ENCODE results near the gene KMO. TPM values are rescaled to one million over a fixed set of nuclear protein-coding genes. Genes with fewer than 3 reads are reported as not detected.
A peak's percentile ranks its signal among the peaks of the same experiment; 100 is the strongest.

The KMO gene
- total RNA-seq, 1 experiment from 2014 or later = 0.07 TPM

GRCh38 chr1:241579434-241579833 is 47.3 kb downstream of the KMO start:
- TF ChIP-seq CTCF (conservative IDR thresholded peaks at IDR 0.05) (no peak), EZH2 (IDR thresholded peaks at IDR 0.05; ENCODE audit: low read depth) (no peak)
- CTCF ChIA-PET = no interaction called here
- POLR2A ChIA-PET (ENCODE audit: unreplicated experiment) = no interaction called here

GRCh38 chr1:241582921-241583321 is 50.7 kb downstream of the KMO start:
- H3K27ac ChIP-seq = no peak overlapping the region
- intact Hi-C loops (cut with micrococcal nuclease; ENCODE audit: unreplicated experiment) = no loop called here

More at GRCh38 chr1:241579434-241579833, 47.3 kb downstream of the KMO start:
- BruUV-seq (replicated peaks) = no TSS peak
- no peak overlapping the region for H2AFZ ChIP-seq
- H4K20me1 ChIP-seq (ENCODE audit: insufficient read depth) = no peaks in the 10 kb centered on the region
- H3K4me2 ChIP-seq = no peak overlapping the region
- H3K9me2 ChIP-seq (ENCODE audit: insufficient read depth) = no peaks in the 10 kb centered on the region
- H3K79me2 ChIP-seq (ENCODE audit: low read depth) = no peaks in the 10 kb centered on the region
- H3K36me3 ChIP-seq (ENCODE audit: low read depth) = no peaks in the 10 kb centered on the region
- H3F3A ChIP-seq (ENCODE audit: insufficient read depth, low read depth) = no peaks in the 10 kb centered on the region
- intact Hi-C loops (cut with micrococcal nuclease; ENCODE audit: unreplicated experiment) = no loop called here
- H3K4me3 ChIP-seq = no peak overlapping the region
- H3K4me1 ChIP-seq (replicated peaks; ENCODE audit: insufficient read depth) = no peaks in the 10 kb centered on the region
- H3K9me3 ChIP-seq (ENCODE audit: insufficient read depth, low read depth) = 0 out of 2 replicates have a peak, but pooled peaks cover 8% of the 10 kb centered on the region
- DNase-seq = no peak
- no peaks in the 10 kb centered on the region for H3K27me3 ChIP-seq (ENCODE audit: insufficient read depth, low read depth)
- H3K27ac ChIP-seq = no peak overlapping the region

GRCh38 chr1:241586905-241587512 is 54.8 kb downstream of the KMO start:
- BruUV-seq (replicated peaks) = no TSS peak
- Histone ChIP-seq H3K27ac (no peak overlapping the region), H3K9me3 (ENCODE audit: insufficient read depth, low read depth) (no peaks in the 10 kb centered on the region), H3K27me3 (ENCODE audit: insufficient read depth, low read depth) (no peaks in the 10 kb centered on the region), H3K4me2 (no peak overlapping the region), H3K9me2 (ENCODE audit: insufficient read depth) (no peaks in the 10 kb centered on the region), H3K79me2 (ENCODE audit: low read depth) (no peaks in the 10 kb centered on the region), H4K20me1 (ENCODE audit: insufficient read depth) (no peaks in the 10 kb centered on the region), H3K36me3 (ENCODE audit: low read depth) (no peaks in the 10 kb centered on the region), H3K4me3 (no peak overlapping the region), H3K4me1 (replicated peaks; ENCODE audit: insufficient read depth) (peaks cover 16% of the 10 kb centered on the region), H3F3A (ENCODE audit: insufficient read depth, low read depth) (peaks cover 18% of the 10 kb centered on the region), H2AFZ (no peak overlapping the region)
- POLR2A ChIA-PET (ENCODE audit: unreplicated experiment) = no interaction called here
- CTCF ChIA-PET = no interaction called here
- no peak for DNase-seq
- intact Hi-C loops (cut with micrococcal nuclease; ENCODE audit: unreplicated experiment) = no loop called here
- TF ChIP-seq CTCF (conservative IDR thresholded peaks at IDR 0.05) = no peak
- no peak for TF ChIP-seq EZH2 (IDR thresholded peaks at IDR 0.05; ENCODE audit: low read depth)

More at GRCh38 chr1:241582921-241583321, 50.7 kb downstream of the KMO start:
- Histone ChIP-seq H3K9me2 (ENCODE audit: insufficient read depth) (no peaks in the 10 kb centered on the region), H2AFZ (no peak overlapping the region), H4K20me1 (ENCODE audit: insufficient read depth) (no peaks in the 10 kb centered on the region), H3K36me3 (ENCODE audit: low read depth) (no peaks in the 10 kb centered on the region), H3K4me3 (no peak overlapping the region), H3K4me1 (replicated peaks; ENCODE audit: insufficient read depth) (no peaks in the 10 kb centered on the region), H3K27me3 (ENCODE audit: insufficient read depth, low read depth) (no peaks in the 10 kb centered on the region), H3K9me3 (ENCODE audit: insufficient read depth, low read depth) (no peaks in the 10 kb centered on the region), H3K4me2 (no peak overlapping the region), H3K79me2 (ENCODE audit: low read depth) (no peaks in the 10 kb centered on the region), H3F3A (ENCODE audit: insufficient read depth, low read depth) (no peaks in the 10 kb centered on the region)
- POLR2A ChIA-PET (ENCODE audit: unreplicated experiment) = no interaction called here
- TF ChIP-seq EZH2 (IDR thresholded peaks at IDR 0.05; ENCODE audit: low read depth) (no peak), CTCF (conservative IDR thresholded peaks at IDR 0.05) (no peak)
- peak in 1 of 2 experiments; percentile 45 for DNase-seq
- CTCF ChIA-PET = no interaction called here
- BruUV-seq (replicated peaks) = no TSS peak
